K562 (cell line): ENCODE measurements around the gene CATSPER1. TPM values are rescaled to one million over a fixed set of nuclear protein-coding genes. Genes with fewer than 3 reads are reported as not detected.
A peak's percentile ranks its signal among the peaks of the same experiment; 100 is the strongest.

ENCODE experiments used
- BRCA1 ChIP-seq, 2 experiments: fragments of 450-650 bp in 1 of 2; sonication (generic) in 1 of 2; formaldehyde crosslinking in 1 of 2; IDR thresholded peaks; 2 replicates each; pipeline versions ENCODE4 v1.5.0 to v1.6.1; 2017 to 2020; ENCODE audit warnings: mild to moderate bottlenecking in 1 of 2, missing genetic modification reagents in 1 of 2
- BRD9 ChIP-seq: fragments of 450-650 bp; IDR thresholded peaks from 2 replicates; pipeline ENCODE4 v1.6.1; 2018; ENCODE audit warnings: low read depth; ENCODE audit not compliant: partially characterized antibody
- CBFA2T3 ChIP-seq: fragments of 450-650 bp; IDR thresholded peaks from 2 replicates; pipeline ENCODE4 v1.6.1; 2017
- ELF2 ChIP-seq: fragments of 250-450 bp; sonication (Bioruptor Pico); IDR thresholded peaks from 2 replicates; pipeline ENCODE4 v1.5.0; 2021; ENCODE audit warnings: mild to moderate bottlenecking
- EP300 ChIP-seq: IDR thresholded peaks from 2 replicates; pipeline ENCODE4 v1.6.1; 2012; ENCODE audit warnings: low read length, improper control_type of control experiment
- EZH2 ChIP-seq: IDR thresholded peaks from 2 replicates; pipeline ENCODE4 v1.6.1; 2012; ENCODE audit warnings: low read depth, mild to moderate bottlenecking, inconsistent platforms, low read length, borderline replicate concordance
- FOXJ2 ChIP-seq: fragments of 200-800 bp; sonication (Bioruptor generic); IDR thresholded peaks from 2 replicates; pipeline ENCODE4 v1.6.1; 2016; ENCODE audit warnings: missing genetic modification characterization, missing compliant biosample characterization
- HDAC1 ChIP-seq, 2 experiments: fragments of 450-650 bp; IDR thresholded peaks; 2 replicates each; pipeline ENCODE4 v1.6.1; 2016 to 2017; ENCODE audit warnings: inconsistent platforms in 1 of 2, mild to moderate bottlenecking in 1 of 2, moderate library complexity in 1 of 2
- HEY1 ChIP-seq: fragments of 250-450 bp; sonication (Bioruptor Pico); IDR thresholded peaks from 2 replicates; pipeline ENCODE4 v1.5.0; 2020; ENCODE audit warnings: mild to moderate bottlenecking, moderate library complexity, borderline replicate concordance
- KHSRP ChIP-seq: fragments of 450-650 bp; IDR thresholded peaks from 2 replicates; pipeline ENCODE4 v1.6.1; 2017
- POLR3G ChIP-seq: IDR thresholded peaks from 2 replicates; pipeline ENCODE4 v1.6.1; 2011; ENCODE audit not compliant: insufficient read length, insufficient replicate concordance; ENCODE audit errors: extremely low read depth
- SRSF9 ChIP-seq: fragments of 200-400 bp; formaldehyde crosslinking; IDR thresholded peaks from 2 replicates; pipeline ENCODE4 v1.6.1; 2017; ENCODE audit warnings: low read depth, low read length, borderline replicate concordance
- TBP ChIP-seq: optimal IDR thresholded peaks from 2 replicates; pipeline ENCODE3; 2011; ENCODE audit warnings: low read depth, low read length, improper control_type of control experiment
- ZNF23 ChIP-seq: fragments of 250-450 bp; sonication (Bioruptor Pico); IDR thresholded peaks from 2 replicates; pipeline ENCODE4 v1.4.0; 2020; ENCODE audit warnings: mild to moderate bottlenecking
- ZNF239 ChIP-seq: fragments of 250-450 bp; sonication (Bioruptor Pico); IDR thresholded peaks from 2 replicates; pipeline ENCODE4 v1.4.0; 2020; ENCODE audit warnings: mild to moderate bottlenecking
- ZNF24 ChIP-seq: fragments of 450-650 bp; IDR thresholded peaks from 2 replicates; pipeline ENCODE4 v1.6.1; 2016
- ZNF354B ChIP-seq: fragments of 250-450 bp; sonication (Bioruptor Pico); IDR thresholded peaks from 2 replicates; pipeline ENCODE4 v1.4.0; 2020
- ZNF696 ChIP-seq: fragments of 250-450 bp; sonication (Bioruptor Pico); conservative IDR thresholded peaks from 2 replicates; pipeline ENCODE4 v1.4.0; 2020; ENCODE audit warnings: mild to moderate bottlenecking, moderate library complexity
- polyA plus RNA-seq, 8 experiments: library from polyadenylated mRNA; depleted of rRNA in 4 of 8; stranded (reverse) in 5 of 8; unstranded in 3 of 8; fragments of >200 nt; fragmentation: Nextera tagmentation in 2 of 8; fragmentation: Illumina TruSeq in 1 of 8; extraction: Ambion mirVana in 2 of 8; extraction: Trizol in 1 of 8; gene quantifications; 2 replicates each; pipeline versions ENCODE4 v1.2.1 to v1.2.3, GENCODE V29; 2011 to 2014; ENCODE audit warnings: inconsistent platforms in 1 of 8, missing spikeins in 1 of 8
- total RNA-seq, 7 experiments: library from RNA; depleted of rRNA in 6 of 7; stranded (reverse); fragments of >200 nt in 6 of 7; fragmentation: Illumina TruSeq in 2 of 7; extraction: Trizol in 2 of 7; gene quantifications; 2 replicates each; pipeline versions ENCODE4 v1.2.1 to v1.2.3, GENCODE V29; 2011 to 2021; ENCODE audit warnings: low replicate concordance in 1 of 7
- TF ChIP-seq, protein P1 (sequence below): sonication (generic); formaldehyde crosslinking; IDR thresholded peaks from 2 replicates; pipeline ENCODE4 v1.8.0; 2022; ENCODE audit warnings: mild to moderate bottlenecking, missing genetic modification reagents
- TF ChIP-seq, protein P2 (sequence below): fragments of 450-650 bp; formaldehyde crosslinking; IDR thresholded peaks from 2 replicates; pipeline ENCODE4 v1.4.0; 2020; ENCODE audit warnings: mild to moderate bottlenecking, moderate library complexity
- TF ChIP-seq, protein P3 (sequence below): fragments of 250-450 bp; sonication (Bioruptor Pico); IDR thresholded peaks from 2 replicates; pipeline ENCODE4 v1.5.0; 2020; ENCODE audit warnings: mild to moderate bottlenecking, borderline replicate concordance
- TF ChIP-seq, protein P4 (sequence below): sonication (generic); formaldehyde crosslinking; IDR thresholded peaks from 2 replicates; pipeline ENCODE4 v1.8.0; 2022; ENCODE audit warnings: mild to moderate bottlenecking, missing genetic modification reagents
- TF ChIP-seq, protein P5 (sequence below): sonication (generic); formaldehyde crosslinking; IDR thresholded peaks from 2 replicates; pipeline ENCODE4 v1.8.0; 2022; ENCODE audit warnings: mild to moderate bottlenecking, low read depth, missing genetic modification reagents

Gene CATSPER1
- total and polyA plus RNA-seq, 9 of the 15 experiments (the other 6 are each of a cell fraction or from before 2014, with no cell fraction given) = 0.21 to 3.3 (median 0.76) TPM

DNA sequence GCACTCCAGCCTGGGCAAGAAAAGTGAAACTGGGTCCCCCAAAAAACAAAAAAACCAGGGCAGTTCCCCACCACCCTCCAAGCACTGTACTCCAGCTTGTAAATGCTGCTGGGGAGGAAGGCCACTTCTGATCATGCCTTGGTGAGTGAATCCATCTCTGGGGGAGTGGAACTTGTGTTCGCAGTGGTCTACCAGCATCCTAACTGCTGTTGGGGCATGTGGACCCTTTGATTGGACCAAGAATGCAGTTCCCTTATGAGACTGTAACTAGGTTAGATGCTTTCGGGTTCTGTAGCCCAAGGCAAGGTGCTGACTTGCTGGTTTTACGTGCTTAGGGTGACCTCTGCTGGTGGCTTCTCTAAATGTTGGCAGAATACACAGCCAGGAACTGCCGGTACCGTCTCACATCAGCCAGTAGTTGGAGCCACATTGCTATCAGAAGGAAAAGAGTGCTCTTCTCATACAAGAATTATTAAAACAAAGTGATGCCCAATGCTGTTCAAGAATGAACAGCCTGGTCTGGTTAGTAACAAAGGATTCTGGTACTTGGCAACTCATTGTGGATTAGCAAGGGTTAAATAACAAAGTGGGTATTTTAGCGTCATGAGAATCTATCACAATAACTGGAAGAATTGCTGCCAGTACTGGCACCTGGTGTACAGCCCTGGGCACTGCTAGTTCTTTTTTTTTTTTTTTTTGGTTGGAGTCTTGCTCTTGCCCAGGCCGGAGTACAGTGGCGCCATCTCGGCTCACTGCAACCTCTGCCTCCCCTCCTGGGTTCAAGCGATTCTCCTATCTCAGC is 37.3 kb downstream of the CATSPER1 start (continued):
- TF ChIP-seq, protein P1, sequence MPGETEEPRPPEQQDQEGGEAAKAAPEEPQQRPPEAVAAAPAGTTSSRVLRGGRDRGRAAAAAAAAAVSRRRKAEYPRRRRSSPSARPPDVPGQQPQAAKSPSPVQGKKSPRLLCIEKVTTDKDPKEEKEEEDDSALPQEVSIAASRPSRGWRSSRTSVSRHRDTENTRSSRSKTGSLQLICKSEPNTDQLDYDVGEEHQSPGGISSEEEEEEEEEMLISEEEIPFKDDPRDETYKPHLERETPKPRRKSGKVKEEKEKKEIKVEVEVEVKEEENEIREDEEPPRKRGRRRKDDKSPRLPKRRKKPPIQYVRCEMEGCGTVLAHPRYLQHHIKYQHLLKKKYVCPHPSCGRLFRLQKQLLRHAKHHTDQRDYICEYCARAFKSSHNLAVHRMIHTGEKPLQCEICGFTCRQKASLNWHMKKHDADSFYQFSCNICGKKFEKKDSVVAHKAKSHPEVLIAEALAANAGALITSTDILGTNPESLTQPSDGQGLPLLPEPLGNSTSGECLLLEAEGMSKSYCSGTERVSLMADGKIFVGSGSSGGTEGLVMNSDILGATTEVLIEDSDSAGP = no peak
- TF ChIP-seq HDAC1 (IDR thresholded peaks at IDR 0.05) (no peak), ZNF354B (CRISPR knock-in tag) (no peak), ZNF23 (CRISPR knock-in tag) (no peak), SRSF9 (no peak), ELF2 (CRISPR knock-in tag) (no peak), BRCA1 (IDR thresholded peaks at IDR 0.05) (no peak), BRCA1 (CRISPR knock-in tag; IDR thresholded peaks at IDR 0.05) (no peak), ZNF24 (no peak; the same call in 1 of the 2 replicates), FOXJ2 (no peak), ZNF239 (CRISPR knock-in tag) (no peak), ZNF696 (no peak), KHSRP (no peak), TBP (peak; percentile 37), HEY1 (CRISPR knock-in tag) (no peak), CBFA2T3 (no peak), EZH2 (no peak), BRD9 (no peak), POLR3G (no peak), EP300 (peak; percentile 29; the same call in 1 of the 2 replicates)
- TF ChIP-seq, protein P2, sequence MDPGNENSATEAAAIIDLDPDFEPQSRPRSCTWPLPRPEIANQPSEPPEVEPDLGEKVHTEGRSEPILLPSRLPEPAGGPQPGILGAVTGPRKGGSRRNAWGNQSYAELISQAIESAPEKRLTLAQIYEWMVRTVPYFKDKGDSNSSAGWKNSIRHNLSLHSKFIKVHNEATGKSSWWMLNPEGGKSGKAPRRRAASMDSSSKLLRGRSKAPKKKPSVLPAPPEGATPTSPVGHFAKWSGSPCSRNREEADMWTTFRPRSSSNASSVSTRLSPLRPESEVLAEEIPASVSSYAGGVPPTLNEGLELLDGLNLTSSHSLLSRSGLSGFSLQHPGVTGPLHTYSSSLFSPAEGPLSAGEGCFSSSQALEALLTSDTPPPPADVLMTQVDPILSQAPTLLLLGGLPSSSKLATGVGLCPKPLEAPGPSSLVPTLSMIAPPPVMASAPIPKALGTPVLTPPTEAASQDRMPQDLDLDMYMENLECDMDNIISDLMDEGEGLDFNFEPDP (CRISPR knock-in tag) = no peak
- TF ChIP-seq, protein P3, sequence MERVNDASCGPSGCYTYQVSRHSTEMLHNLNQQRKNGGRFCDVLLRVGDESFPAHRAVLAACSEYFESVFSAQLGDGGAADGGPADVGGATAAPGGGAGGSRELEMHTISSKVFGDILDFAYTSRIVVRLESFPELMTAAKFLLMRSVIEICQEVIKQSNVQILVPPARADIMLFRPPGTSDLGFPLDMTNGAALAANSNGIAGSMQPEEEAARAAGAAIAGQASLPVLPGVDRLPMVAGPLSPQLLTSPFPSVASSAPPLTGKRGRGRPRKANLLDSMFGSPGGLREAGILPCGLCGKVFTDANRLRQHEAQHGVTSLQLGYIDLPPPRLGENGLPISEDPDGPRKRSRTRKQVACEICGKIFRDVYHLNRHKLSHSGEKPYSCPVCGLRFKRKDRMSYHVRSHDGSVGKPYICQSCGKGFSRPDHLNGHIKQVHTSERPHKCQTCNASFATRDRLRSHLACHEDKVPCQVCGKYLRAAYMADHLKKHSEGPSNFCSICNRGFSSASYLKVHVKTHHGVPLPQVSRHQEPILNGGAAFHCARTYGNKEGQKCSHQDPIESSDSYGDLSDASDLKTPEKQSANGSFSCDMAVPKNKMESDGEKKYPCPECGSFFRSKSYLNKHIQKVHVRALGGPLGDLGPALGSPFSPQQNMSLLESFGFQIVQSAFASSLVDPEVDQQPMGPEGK = no peak
- TF ChIP-seq, protein P4, sequence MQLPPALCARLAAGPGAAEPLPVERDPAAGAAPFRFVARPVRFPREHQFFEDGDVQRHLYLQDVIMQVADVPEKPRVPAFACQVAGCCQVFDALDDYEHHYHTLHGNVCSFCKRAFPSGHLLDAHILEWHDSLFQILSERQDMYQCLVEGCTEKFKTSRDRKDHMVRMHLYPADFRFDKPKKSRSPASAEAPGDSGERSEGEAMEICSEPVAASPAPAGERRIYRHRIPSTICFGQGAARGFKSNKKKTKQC (CRISPR knock-in tag) = no peak
- TF ChIP-seq, protein P5, sequence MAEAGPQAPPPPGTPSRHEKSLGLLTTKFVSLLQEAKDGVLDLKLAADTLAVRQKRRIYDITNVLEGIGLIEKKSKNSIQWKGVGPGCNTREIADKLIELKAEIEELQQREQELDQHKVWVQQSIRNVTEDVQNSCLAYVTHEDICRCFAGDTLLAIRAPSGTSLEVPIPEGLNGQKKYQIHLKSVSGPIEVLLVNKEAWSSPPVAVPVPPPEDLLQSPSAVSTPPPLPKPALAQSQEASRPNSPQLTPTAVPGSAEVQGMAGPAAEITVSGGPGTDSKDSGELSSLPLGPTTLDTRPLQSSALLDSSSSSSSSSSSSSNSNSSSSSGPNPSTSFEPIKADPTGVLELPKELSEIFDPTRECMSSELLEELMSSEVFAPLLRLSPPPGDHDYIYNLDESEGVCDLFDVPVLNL (CRISPR knock-in tag) = no peak
